HG03139 (cell line): ENCODE results near the gene SAMD4A.

ENCODE experiments used
- ATAC-seq: cut with Tn5 transposase; IDR thresholded peaks from one replicate; pipeline ENCODE4 v1.9.1; 2021; ENCODE audit not compliant: unreplicated experiment

Gene SAMD4A

DNA sequence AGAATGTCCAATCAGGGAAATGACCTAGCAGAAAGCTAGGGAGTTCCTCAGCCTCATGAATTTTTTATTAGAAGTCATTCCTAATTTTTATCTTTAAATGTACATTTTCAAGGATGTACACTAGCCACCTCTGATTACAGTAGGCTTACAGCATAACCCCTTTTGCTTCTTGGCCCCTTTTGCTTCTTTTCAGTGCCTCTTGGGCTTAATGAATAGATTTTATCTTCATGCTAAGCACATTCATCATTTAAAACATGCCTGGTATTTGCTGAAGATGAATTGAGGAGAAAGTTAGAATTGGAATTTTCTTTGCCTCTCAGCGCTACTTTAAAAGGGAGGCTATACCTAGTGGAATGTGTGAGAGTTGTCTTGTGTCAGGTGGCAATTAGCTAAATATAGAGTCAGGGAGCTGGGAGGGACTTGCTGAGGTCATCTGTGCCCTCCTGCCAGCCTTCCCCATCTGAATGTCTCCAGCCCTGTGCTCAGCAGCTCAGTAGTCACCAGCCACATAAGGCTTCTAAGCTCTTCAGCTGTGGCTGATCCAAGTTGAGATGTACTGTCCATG, 132.1 kb downstream of the SAMD4A start:
- no peak for ATAC-seq

GRCh38 chr14:54699735-54700134, 132.8 kb downstream of the SAMD4A start:
- ATAC-seq = no peak

DNA sequence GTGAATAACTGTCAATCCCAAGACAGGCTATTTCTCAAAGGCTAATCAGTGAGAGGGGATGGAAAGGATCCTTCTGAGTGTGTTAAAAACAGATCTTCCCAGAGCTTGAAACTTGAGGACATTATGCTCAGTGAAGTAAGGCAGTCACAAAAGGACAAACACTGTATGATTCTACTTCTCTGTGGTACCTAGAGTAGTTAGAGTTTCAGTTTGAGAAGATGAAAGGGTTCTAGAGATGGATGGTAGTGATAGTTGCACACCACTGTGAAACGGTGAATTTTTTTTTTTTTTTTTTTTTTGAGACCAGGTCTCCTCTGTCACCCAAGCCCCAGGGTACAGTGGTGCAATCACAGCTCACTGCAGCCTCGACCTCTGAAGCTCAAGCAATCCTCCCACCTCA, 133.8 kb downstream of the SAMD4A start:
- no peak for ATAC-seq

DNA sequence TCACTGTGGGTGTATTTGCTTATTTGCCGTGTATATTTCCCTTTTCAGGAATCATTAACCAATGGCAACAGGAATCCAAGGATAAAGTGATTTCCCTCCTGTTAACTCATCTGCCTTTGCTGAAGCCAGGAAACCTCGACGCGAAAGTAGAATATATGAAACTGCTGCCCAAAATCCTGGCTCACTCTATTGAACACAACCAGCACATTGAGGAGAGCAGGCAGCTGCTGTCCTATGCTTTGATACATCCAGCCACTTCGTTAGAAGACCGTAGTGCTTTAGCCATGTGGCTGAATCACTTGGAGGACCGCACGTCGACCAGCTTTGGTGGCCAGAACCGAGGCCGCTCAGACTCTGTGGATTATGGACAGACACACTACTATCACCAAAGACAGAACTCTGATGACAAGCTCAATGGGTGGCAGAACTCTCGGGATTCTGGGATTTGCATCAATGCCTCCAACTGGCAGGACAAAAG, 135.1 kb downstream of the SAMD4A start:
- no peak for ATAC-seq

- no peak for ATAC-seq
Observed at GRCh38 chr14:54702492-54702891, 135.6 kb downstream of the SAMD4A start.

GRCh38 chr14:54703082-54703481, 136.2 kb downstream of the SAMD4A start:
- no peak for ATAC-seq

- ATAC-seq = no peak
Observed at GRCh38 chr14:54703724-54704123, 136.8 kb downstream of the SAMD4A start.

- no peak for ATAC-seq
Observed at GRCh38 chr14:54704768-54705167, 137.8 kb downstream of the SAMD4A start.

DNA sequence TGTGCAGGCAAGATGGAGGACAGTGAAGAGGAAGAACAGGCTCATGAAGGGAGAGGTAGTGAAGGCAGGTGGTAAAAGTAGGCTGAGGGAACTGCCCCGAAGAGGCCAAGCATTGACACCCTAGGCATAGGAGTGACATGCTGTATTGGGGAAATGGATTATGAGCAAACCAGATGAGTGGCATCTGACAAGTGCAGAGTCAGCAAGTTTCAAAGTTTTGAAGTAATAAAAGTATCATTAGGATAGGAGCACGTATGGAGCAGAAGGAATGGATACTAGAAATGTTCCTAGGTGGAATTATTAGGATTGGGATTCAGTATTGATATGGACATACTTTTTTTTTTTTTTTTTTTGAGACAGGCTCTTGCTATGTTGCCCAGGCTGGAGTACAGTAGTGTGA, 139.8 kb downstream of the SAMD4A start:
- no peak for ATAC-seq

GRCh38 chr14:54708161-54708560, 141.2 kb downstream of the SAMD4A start:
- no peak for ATAC-seq

- ATAC-seq = no peak
Observed at GRCh38 chr14:54708982-54709381, 142.1 kb downstream of the SAMD4A start.

DNA sequence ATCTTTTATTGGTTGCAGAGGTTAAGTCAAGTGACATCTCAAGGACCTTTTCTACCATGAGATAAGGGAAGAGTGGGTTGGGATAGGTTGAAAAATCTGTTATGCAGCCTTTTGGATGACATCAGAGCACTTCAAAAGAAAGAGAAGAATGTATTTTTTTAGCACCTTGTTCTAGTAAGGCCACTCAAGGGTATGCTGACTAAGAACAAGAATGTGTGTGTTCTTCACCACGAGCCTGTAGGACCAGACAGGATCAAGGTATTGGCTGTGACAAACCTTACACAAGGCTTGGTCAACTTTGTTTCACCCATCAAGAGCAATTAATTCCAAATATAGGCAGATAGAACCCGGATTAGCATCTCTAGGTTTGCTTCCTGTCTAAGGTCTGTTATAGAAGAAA, 142.5 kb downstream of the SAMD4A start:
- ATAC-seq = peak; percentile 64

GRCh38 chr14:54709867-54710266, 142.9 kb downstream of the SAMD4A start:
- no peak for ATAC-seq

- no peak for ATAC-seq
Observed at GRCh38 chr14:54711312-54711711, 144.4 kb downstream of the SAMD4A start.

- ATAC-seq = no peak
Observed at GRCh38 chr14:54711812-54712464, 145.0 kb downstream of the SAMD4A start.

DNA sequence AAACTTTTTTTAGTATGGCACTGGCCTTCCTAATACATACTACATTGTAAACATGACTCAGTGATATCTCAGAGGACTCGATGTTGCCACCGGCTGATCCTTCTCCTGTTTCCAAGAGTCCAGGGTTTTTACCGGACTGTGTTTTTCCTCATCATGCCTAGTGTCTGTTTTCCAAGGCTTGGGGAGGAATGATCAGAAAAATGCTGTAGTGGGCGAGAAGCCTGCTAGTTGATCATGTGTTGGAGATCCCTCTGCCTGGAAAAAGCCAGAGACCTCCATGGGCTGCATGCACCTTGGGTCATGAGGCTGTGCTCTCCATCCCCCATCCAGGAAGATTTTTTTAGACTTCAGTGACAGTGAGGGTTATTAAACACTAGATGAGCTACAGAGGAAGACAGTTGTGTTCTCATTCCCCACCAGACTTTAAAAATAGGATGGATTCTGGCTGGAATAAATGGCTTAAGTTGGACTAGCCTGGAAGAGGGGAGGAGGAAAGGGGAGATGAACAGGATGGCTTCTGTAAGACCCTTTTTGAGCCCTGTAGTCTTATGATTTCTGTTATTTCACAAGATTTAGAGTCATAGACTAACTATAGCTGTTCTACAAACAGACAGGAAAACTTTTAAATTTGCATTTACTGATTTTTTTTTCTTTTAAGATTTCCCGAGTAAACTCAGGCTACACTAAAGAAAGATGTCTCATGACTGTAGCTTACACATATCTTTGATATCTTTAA, 145.7 kb downstream of the SAMD4A start:
- ATAC-seq = no peak

DNA sequence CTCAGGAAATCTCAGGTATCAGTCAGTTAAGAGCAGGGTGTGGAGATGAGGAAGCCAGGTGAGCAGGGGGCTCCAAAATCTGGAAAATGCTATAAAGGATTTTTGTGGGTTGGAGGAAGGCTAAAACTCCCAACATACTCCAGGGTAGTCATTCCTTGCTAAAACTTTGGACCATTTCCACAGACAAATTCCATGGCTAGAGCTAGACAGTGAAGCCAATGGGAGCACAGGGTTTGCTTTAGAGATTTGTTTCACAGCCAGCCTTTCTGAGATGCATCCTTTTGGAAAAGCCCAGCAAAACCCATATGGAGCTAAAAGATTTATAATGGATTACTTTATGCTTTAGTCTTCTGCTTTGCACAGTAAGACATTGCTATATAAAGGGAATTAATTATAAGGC, 146.5 kb downstream of the SAMD4A start:
- no peak for ATAC-seq

DNA sequence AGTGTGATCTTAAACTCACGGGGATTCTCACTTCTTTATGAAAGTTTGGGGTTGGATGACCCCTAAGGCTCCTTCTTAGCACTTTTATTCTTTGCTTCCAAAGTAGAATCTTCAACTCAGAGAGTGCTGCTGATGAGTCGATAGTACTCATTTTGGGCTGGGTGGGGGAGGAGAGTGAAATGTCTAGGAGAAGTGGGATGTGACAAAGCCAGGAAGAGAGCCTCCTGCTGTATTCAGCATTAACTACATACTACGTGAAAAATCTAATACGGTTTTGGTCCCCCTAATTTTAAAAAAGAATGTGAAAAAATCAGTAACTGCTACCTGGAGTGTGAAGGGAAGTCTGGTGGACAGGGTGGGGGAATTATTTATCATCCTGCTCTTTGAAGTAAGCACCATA, 148.3 kb downstream of the SAMD4A start:
- ATAC-seq = no peak

DNA sequence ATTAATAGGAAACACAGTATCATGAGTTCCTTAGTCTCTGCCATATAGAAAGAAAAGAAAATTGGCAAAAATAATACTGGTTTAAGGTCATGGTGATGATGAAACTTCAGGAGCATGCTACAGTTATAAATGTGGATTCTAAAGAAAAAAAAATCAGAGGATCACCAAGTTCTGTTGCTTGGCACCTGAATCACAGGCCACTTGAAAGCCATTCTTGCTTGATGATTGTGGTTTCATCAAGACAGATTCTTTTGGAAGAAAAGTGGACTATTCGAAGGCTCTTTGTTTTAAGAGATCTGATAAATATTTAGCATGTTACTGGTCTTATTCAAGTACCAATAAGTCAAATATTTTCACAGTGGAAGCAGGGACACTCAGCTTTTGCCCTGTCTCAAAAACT, 148.9 kb downstream of the SAMD4A start:
- ATAC-seq = no peak

- no peak for ATAC-seq
Observed at GRCh38 chr14:54716862-54717261, 149.9 kb downstream of the SAMD4A start.

- no peak for ATAC-seq
Observed at GRCh38 chr14:54718046-54718445, 151.1 kb downstream of the SAMD4A start.

GRCh38 chr14:54719406-54719805, 152.5 kb downstream of the SAMD4A start:
- no peak for ATAC-seq
